GM19035 (cell line): ENCODE measurements around the gene HID1.
"Not testable (repeated sequence)": the region's sequence is repeated elsewhere in the genome, so short reads cannot be mapped to it uniquely, and the experiment has no call there.

Source experiments
- ATAC-seq: cut with Tn5 transposase; IDR thresholded peaks from one replicate; pipeline ENCODE4 v1.9.1; 2021; ENCODE audit not compliant: unreplicated experiment

HID1 gene

DNA sequence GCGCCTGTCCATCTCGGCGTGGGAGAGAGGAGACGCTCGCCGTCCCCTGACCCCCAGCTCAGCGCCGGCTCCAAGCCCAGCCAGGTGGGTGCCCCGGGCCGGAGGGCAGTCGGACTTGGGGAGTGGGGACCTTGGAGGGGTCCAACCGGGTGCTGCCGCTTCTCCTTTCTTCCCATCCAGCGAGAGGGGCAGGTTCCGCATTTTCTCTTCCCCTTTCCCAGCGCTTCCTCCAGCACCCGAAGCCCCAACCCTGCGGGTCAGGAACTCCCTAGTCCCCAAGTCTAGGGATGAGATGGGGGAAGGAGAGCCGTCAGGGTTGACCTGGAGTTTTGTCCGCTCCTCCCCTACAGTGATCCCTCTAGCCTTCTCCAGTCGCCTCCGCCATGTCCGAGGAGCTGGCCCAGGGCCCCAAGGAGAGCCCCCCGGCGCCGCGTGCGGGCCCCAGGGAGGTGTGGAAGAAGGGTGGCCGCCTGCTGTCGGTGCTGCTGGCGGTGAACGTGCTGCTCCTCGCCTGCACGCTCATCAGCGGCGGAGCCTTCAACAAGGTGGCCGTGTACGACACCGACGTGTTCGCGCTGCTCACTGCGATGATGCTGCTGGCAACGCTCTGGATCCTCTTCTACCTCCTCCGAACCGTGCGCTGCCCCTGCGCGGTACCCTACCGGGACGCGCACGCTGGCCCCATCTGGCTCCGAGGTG is 48.2 kb downstream of the HID1 start, which contains the start of gene OTOP2:
OTOP2 (plus strand) TSS at position 24 of the 699 bp plus-strand sequence; CDS start at position 384, 360 bp downstream.
- ATAC-seq = no peak

DNA sequence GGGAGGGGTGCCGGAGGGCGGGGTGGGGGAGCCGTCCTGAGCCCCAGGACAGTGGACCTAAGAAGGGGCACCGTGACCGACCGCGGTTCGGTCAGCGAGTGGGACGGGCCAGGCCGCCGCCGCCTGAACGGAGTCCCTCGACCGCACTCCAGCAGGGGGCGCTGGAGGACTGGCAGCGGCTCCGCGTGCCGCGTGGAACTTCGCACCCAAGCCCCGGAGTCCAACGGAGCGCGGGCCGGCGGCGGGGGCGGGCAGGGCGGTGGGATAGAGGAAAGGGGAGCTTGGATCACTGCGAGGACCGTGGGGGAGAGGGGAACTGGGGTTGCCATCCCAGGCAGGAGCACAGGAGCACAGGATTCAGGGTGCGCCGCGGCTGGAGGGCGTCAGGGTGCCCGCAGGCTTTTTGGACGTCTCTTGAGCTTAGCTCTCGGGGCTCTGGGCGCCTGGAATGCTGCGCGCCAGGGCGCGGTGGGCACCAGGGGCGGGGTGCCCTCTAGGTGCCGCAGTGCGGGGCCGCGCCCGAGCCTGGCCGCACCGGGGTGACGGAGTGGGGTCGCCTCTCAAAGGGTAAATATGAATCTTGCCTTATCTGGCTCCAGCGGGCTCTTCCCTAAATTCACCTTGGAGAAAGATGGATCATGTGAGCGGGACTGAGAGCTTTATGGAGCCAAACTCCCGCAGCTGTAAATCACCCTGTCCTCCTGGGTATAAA is 48.9 kb downstream of the HID1 start:
- no peak for ATAC-seq

DNA sequence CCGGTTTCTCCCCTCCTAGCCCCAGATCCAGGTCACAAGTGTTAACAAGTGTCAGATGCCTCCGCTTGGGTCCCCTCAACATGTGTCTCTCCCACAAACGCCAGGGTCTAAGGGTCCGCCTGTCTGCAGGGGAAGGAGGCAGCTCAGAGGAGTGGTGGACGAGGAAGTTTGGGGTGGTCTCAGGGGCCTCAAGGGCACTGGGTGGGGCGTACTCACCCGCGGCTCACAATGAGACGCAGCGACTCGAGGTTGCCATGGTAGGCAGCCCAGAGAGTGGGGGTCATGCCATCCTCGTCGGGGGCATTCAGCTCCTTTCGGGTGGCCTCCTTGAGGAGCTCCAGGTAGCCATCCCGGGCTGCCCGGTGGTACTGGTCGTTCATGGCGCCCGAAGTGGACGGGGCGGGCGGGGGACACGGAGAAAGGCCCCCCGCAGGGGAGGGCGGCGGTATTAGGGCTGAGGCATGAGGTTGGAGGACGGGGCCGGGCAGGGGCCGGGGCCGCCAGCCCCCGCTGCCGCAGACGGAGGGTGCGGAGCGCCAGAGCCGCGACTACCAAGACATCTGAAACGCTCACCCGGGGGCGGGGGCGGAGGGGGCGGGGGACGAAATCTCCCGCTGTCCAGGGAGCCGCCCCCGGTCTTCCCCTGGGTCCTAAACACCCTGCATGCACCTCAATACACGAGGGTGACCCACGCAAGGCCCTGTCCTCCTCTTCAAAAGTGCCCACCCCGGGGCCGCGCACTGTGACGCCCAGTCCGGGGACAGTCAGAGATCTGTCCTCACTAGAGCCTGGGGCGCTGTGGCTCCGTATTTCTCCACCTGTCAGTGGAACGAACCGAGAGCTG is 49.6 kb downstream of the HID1 start, which contains the start of gene USH1G:
USH1G (minus strand) TSS at position 562 of the 844 bp plus-strand sequence; CDS start at position 380, 182 bp downstream.
- ATAC-seq = no peak

DNA sequence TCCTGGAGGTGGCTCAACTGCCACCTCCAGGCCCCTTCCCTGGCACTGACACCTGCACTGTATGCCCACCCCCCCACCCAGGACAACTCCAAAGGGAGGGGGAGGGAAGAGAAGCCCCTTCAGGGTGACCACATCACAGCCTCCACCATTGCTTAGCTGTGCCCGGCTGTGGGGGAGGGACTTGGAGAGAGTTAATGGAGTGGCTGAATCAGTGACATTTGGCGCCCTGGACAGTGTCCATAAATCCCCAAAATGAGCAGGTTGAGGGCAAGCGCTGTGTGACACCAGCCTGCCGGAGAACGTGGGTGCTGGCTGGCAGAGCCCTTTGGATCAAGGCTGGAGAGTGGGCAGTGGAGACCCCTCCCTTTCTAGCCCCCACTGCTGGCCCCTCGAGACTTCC is 50.4 kb downstream of the HID1 start:
- ATAC-seq = no peak

DNA sequence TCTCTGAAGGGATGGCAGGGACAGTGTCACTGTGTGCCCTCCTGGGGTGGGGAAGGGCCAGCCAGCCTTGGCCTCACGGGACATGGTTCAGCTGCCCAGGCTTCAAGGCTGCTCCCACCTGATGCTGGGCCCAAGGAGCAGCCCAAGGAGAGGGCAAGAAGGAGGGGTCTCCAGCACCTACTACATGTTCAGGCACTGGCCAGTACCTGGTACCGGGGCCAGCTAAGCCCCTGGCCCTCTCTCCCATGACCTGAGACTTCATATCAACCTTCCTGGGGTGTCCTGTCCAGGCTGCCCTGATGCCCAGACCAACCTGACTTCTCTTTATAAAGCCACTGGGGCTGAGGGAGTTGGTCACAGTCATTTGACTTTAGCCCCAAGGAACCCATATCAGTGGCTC is 50.8 kb downstream of the HID1 start:
- no peak for ATAC-seq

DNA sequence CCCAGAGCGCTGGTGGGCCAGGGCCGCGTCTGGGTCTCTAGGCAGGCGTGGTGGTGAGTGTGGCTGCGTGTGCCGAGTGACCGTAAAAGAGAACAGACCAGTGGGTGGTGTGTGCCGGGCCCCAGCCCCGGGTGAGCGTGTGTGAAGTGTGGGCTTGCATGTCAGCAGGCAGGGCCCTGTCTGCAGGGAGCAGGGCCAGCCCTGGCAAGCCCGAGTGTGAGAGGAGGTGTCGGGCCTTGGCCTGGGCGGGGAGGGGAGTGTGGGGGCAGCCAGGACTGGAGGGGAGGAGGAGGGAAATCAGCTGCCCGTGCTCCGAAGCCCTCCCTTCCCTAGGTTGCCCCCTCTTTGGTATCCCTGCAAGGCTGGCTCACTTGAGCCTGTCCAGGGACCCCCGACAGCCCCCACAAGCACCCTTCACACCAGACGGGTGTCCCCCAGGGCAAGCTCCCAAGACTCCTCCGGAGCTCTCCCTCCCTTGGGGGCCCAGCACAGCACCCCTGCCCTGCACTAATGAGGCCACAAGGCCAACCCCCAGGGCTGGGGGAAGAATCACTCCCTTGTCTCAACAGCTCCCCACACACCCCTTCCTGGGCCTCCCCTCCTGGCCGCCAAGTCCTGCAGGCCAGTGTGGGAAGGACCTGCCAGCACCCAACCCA is 51.4 kb downstream of the HID1 start:
- no peak for ATAC-seq

DNA sequence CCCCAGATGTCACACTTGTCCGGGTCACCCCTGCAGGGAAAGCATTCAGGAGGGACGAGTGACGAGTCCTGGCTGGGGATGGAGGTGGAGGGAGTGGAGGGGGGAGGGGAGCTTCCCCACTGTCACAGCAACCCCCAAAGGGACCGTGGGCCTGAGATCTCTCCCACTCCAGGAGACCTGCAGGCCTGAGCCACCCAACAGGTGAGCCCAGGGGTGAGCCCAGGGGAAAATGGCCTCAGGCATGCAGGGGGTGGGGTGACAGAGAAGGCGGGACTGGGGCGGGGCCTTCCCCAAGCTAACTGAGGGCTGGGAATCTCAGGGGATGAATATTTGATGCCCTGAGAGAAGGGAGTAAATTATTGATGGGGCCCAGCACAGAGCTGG is 51.9 kb downstream of the HID1 start:
- no peak for ATAC-seq

DNA sequence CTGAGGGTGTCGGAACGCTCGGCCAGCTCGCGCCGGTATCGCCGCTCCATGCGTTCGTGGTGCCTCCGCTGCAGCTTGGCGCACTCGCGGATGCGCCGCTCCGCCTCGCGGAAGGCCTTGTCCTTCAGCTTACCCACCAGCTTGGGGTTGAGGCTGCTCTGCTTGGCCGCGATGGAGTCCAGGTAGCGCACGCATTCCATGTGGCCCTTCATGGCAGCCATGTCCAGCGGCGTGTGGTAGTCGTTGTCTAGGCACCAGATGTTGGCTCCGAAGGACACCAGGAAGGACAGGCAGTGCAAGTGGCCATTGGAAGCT is 52.3 kb downstream of the HID1 start:
- no peak for ATAC-seq

DNA sequence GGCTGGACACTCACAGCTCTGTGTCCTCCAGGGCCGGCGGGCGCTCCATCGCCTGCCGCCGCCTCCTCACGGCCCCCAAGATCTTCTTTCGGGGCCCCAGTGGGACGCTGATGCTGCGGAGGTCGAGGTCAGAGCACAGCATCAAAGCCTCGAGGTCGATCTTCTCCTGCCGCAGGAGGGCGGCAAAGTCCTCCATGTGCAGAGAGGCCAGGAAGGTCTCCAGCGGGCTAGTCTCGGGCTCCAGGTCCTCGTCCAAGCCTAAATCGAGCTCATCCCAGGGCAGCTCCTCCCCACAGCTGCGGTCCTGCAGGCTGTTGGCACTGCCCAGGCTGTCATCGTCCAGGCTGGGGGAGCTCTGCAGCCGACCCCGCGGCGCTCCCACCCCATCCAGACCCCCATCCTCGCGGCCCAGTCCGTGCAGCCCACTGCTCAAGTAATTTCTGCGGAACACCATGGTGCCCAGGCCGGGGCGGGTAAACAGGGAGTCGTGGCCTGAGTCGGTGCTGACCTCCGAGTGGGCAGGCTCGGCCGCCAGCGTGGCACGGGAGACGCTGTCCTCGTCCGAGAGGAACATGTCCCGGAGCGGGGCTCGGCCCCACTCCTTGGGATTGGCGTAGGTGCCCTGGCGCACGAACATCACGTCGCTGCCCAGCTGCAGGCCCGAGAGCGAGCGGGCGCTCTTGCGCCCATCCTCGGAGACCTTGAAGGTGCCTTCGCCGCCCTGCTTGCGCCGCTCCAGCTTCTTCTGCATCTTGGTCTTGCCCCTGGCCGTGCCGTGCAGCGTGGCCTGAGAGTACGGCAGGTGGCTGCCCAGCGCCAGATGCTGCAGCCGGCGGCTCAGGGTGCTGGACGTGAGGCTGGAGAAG is 52.9 kb downstream of the HID1 start:
- no peak for ATAC-seq

DNA sequence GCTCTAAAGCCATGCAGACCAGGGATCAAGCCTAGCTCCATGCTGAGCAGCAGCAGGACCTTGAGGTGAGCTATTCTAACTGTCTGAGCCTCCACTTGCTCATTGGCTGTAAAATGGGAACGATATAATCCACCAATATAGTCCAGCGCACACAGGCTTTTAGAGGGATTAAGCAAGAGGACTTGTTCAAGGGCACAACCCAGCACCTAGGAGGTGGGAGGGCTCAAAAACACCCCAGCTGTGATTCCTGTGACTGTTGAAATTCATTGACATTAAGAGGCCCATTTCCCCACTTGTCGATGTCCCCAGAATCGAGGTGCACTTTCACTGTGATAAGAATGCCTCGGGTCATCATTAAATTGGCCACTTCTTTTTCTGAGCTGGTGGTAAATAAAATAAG is 53.7 kb downstream of the HID1 start:
- no peak for ATAC-seq

DNA sequence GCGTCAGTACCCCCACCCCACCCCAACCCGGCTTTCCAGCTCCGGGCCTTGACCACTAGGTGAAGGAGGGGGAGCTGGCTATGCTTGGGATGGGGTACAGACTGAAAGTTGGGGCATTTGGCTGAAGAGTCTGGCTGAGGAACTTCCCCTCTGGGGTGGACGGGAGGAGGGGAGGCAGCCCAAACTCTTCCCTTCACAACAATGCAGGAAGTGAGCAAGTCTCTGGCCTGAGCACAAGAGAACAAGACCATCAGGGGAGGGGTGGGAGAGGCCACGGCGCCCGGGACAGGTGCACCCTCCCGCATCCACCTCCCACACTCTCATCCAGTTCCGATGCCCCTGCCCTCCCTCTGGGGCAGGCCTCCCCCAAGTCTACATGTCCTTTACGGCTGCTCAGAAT is 55.1 kb downstream of the HID1 start:
- ATAC-seq = no peak

DNA sequence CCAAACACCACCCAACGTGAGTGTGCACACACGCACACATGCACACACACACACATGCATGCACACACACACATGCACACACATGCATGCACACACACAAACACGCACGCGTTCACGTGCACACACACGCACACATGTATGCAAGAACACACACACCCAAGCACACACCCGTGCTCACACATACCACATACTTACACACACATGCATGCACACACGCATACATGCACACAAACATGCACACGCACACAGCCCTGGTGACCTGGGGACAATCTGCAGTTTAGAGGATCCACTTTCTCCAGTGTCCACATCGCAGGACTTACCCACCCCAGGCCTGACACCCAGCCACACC is 55.7 kb downstream of the HID1 start:
- ATAC-seq = no peak

DNA sequence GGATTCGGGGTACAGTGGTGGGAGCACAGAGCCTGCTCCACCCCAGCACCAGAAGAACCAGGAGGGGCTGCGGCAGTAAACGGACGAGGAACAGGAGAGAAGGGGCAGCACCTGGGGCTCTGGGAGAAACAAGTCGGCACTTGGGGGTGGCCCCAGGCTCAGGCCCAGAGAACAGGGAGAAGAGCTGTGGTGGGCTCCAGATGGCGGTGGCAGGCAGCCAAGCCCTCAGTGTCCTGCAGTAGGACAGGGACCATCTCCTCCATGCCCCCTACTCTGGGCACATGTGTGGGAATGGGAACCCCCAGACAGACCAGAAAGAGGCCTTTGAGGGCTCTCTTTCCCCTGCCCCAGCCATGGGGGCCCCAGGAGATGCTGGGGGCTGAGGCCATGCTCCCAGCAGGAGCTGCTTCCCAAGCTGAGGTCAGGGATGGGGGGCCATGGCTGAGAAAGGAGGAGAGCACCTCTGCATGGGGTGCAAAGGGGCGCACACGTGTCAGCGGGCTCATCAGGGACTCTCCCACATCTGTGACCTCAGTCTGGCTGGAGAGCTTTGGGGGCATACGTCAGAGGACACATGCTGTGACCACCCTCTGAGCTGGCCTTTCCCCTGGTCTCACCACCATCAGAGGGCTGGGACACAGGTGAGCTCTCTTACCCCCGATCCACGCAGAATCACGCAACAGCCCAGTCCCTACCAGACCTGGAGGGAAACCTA is 56.3 kb downstream of the HID1 start:
- no peak for ATAC-seq

DNA sequence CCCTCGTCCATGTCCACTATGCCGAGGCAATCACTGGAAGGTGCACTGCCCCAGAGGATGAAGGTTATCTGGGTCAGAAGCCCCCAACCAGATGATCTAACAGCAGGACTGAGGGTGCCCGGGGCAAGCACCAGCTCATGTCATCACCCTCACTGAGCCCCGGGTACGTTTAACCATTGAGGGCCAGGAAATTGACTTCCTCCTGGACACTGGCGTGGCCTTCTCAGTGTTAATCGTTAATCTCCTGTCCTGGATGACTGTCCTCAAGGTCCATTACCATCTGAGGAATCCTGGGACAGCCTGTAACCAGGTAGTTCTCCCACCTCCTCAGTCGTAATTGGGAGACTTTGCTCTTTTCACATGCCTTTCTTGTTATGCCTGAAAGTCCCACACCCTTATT is 61.1 kb downstream of the HID1 start:
- not testable (repeated sequence) for ATAC-seq

DNA sequence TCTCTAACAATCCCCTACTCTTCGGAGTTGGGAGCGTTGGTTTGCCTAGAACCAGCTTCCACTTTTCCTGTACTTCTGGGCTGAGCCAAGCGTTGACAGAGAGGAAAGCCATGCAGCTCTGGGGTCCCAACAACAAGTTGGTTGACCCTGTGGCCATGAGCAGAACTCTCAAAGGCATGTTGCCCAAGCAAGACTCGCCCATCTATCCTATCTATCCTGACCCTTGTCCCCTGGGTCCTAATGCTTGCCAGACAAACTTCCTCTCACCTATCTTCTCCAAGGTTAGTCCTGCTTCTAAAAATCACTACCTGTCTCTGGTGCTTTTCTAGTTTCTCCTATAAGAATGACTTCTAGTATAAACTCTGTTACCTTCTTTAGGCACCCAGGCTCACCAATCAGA is 63.5 kb downstream of the HID1 start:
- ATAC-seq = not testable (repeated sequence)

DNA sequence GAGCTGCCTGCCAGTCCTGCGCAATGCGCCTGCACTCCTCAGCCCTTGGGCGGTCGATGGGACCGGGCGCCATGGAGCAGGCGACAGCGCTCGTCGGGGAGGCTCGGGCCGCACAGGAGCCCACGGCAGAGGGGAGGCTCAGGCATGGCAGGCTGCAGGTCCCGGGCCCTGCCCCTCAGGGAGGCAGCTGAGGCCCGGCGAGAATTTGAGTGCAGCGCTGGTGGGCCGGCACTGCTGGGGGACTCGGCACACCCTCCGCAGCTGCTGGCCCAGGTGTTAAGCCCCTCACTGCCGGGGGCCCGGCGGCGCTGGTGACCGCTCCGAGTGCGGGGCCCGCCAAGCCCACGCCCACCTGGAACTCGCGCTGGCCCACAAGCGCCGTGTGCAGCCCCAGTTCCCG is 65.5 kb downstream of the HID1 start:
- ATAC-seq = no peak

DNA sequence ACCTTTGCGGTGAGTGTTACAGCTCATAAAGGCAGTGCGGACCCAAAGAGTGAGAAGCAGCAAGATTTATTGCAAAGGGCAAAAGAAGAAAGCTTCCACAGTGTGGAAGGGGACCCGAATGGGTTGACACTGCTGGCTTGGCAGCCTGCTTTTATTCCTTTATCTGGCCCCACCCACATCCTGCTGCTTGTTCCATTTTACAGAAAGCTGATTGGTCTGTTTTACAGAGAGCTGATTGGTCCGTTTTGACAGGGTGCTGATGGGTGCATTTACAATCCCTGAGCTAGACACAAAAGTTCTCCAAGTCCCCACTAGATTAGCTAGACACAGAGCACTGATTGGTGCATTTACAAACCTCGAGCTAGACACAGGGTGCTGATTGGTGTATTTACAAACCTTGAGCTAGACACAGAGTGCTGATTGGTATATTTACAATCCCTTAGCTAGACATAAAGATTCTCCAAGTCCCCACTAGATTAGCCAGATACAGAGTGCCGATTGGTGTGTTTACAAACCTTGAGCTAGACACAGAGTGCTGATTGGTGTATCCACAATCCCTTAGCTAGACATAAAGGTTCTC is 66.3 kb downstream of the HID1 start:
- ATAC-seq = not testable (repeated sequence)

DNA sequence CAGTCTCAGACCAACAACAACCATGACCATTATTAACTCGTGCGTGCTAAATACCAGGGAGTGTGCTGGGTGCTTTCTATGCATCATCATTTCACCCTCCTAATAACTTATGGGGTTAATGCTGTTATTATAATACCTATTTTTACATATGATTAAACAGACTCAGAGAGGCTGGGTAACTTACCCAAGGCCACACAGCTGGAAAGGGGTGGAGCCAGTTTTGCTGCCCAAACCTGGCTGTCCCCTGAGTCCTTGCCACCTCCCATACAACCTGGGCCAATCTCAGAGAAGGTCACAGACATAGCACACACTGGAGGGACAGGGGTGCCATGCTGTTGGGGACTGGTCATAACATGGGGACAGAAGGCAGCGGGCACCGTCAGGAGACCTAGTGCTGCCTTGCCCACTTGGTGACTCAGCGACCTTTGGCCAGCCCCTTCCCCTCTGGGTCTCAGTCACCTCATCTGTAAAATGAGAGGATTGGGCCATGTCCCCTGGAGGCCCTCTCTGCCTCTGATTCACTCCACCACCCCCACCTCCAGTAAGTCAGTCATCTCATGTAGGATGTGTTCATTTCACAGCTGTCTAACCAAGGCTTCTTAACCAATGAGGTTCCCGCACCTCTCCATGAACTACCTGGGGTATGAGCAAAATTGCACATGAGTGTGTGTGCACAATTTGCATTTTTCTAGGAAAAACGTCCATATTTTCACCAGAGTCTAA is 67.7 kb downstream of the HID1 start:
- ATAC-seq = no peak

DNA sequence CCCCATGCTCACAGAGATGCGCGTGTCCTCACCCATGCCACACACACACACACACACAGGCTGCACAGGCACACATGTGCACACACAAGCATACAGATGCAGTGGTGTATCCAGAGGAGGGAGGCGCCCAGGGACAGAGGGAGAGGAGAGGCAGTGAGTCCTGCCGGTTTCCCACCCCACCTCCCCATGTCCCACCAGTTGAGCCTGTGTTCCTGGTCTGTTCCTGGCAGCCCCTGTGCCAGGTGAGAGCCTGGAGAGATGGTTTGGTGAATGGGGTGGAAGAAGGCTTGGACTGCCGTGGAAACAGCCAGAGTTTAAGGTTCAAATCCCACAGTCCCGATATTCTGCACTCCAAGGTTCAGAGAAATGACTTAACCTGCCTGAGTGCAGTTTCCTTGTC is 68.9 kb downstream of the HID1 start:
- ATAC-seq = no peak
